NK-92 treated with Interleukin-12 subunit alpha and Interleukin-12 subunit beta, amount 100 ng/mL, for 24 hours (cell line): ENCODE results near the gene DGAT2.

Experiments used
- DNase-seq: peaks from one replicate; lab custom pipeline; 2025; lab: John Stamatoyannopoulos, UW

Gene DGAT2

DNA sequence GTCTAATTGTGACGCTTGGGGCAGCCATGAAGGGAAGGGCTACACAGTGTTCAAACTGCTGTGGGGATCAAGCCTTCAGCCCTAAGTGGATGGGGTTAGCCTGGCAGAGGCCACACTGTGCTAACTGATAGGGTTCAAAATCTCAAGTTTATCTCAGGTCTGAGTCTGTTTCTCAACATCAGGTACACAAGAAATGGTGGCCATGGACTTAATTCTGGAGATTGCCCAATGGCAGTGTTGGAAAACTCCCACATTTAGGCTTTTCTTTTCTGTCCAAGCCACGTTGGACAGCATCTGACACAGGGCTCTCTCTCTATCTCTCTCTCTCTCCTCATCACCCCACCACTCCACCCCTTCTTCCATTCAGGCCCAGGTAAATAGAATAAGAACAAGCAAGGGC is 10.9 kb upstream of the DGAT2 start:
- DNase-seq = no peak

DNA sequence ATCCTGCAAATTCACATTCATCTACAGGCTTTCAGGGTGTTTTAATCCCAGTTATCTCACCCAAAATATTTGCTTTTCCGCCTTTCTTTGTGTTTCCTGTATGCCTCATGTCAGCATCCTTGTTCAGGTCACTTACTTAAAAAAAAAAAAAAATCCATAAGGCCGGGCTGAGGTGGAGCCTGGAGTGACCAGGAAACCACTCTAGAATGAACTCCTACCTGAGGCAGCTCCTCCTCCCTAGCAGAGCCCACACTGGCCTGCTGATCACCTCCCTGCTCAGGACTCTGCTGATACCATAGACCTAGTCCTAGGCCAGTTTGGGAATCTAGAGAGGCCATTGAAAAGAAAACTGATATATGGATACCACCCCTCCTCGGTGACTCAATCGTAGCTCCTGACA is 8.7 kb upstream of the DGAT2 start:
- no peak for DNase-seq

GRCh38 chr11:75760243-75760642 is 8.3 kb upstream of the DGAT2 start:
- no peak for DNase-seq

DNA sequence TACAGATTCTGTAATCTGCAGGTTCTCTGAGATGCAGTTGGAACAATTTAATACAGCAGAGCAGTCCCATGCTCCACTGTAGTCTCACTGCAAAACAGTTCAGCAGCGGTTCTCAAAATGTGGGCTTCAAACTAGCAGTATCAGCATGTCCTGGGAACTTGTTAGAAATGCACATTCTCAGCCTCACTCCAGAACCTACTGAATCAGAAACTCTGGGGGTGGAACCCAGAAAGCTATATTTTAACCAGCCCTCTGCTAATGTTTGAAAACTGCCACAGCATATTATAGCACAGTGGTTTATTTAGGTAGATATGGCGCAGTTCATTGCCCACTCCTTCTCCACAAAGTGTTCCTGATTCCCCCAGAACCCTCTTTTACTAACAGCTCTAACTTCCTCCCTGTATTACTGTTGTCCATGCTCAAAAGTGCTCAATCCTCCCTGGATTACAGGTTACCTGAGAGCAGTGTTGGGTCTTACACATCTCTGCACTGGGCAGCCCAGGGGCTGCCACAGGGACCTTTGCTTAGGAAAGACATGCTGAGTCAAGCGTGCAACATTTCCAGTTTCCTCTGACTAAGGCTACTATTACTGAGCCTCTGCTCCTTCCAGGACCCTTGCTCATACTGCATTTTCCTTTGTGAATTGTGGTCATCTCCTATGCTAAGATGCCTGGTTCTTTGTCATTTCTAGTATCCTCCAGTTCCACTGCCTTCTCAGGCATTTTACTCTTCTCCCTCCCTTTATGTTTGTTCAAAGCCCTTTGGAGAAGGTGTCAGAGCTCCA is 7.7 kb upstream of the DGAT2 start:
- DNase-seq = no peak

- no peak for DNase-seq
These were observed 6.4 kb upstream of the DGAT2 start for GRCh38 chr11:75762158-75762557.

DNA sequence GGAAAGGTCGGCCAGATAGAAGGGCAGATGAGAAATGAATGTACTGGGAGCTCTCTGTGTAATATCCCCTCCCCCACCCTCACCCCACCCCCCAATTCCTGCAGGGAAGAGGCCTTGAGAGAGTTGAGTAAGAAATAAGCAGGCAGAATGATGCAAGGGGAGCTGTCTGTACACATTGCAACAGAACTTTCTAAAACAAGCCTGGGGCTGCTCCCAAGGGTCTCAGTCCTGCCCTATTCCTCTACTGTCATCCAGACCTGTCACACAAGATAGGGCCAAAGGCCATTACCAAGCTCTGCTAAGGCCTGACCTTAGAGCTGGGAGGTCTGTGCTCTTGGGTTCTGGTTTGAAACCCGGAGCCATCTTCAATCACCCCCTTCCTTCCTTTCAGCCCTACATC is 5.7 kb upstream of the DGAT2 start:
- no peak for DNase-seq

DNA sequence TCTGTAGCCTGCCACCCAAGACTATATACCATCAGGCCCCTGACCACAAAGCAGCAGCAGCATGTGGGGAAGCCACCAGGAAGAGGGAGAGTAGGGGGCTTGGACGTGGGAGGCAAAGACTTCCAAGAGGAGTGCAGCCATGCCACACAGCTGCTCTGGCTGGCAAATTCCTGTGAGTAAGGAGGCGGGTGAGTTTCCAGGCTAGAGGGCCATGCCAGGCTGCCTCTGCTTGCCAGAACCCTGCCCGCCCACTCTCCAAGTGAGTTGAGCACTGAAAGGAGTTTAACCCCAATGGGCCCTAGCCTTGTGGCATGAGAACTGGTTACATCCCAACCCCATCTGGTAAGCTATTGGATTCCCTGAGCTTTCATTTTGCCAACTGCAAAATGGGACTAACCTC is 4.7 kb upstream of the DGAT2 start:
- DNase-seq = no peak

GRCh38 chr11:75765116-75765515 is 3.5 kb upstream of the DGAT2 start:
- DNase-seq = no peak

DNA sequence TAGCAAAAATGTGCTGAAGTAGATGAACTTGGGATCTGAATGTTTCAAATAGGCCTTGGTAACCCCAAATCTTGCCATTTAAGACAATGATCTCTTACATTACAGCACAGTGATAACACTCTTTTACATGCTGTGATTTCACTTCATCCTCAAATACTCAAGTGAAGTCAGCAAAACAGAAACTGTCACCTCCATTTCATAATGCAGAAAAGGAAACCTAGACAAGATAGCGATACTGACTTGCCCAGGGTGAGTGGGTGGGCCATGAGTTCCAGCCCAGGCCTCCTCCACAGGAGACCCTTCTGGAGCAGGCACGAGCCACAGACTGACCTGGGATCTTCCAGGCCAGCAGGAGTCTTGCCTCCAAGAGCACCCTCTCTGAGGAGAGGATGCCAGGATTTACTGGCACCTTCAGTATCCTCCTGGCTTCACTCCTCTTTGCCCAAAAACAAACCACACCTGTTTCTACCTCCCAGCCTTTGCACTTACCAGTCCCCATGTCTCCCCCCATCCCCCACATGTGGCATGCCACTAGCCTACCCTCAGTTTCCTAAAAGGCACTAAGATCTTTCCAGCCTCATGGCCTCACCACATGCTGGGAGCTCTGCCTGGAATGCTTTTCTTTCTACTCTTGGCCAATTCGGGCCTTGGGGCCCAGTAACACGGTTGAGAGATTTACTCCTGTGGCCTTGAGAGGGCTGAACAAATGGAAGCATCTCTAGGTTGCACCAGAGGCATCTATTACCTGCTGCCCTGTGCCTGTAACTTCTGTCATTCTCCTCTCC is 1.9 kb upstream of the DGAT2 start:
- no peak for DNase-seq

- DNase-seq = no peak
These were observed 1.4 kb upstream of the DGAT2 start for GRCh38 chr11:75767228-75767572.

DNA sequence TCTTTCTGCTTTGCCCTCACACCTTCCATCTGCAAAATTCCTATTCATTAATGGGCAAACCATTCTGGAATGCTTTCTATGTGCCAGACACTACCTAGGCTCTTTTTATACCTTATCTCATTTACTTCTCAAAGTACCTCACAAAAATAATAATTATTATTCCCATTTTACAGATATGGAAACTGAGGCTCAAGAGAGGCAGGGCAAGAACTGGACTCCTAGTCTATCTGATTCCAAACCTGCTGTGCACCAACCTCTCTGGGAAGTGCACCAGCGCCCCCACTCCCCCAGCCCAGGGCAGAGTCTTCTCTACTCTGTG is 826 bp upstream of the DGAT2 start:
- no peak for DNase-seq

GRCh38 chr11:75768909-75769771 is 562 bp downstream of the DGAT2 start:
- no peak for DNase-seq

GRCh38 chr11:75770102-75770501 is 1.5 kb downstream of the DGAT2 start:
- DNase-seq = no peak

GRCh38 chr11:75771646-75772410 is 3.2 kb downstream of the DGAT2 start:
- no peak for DNase-seq

- no peak for DNase-seq
These were observed 5.2 kb downstream of the DGAT2 start for GRCh38 chr11:75773595-75774353.

- no peak for DNase-seq
These were observed 6.5 kb downstream of the DGAT2 start for GRCh38 chr11:75775056-75775455.

DNA sequence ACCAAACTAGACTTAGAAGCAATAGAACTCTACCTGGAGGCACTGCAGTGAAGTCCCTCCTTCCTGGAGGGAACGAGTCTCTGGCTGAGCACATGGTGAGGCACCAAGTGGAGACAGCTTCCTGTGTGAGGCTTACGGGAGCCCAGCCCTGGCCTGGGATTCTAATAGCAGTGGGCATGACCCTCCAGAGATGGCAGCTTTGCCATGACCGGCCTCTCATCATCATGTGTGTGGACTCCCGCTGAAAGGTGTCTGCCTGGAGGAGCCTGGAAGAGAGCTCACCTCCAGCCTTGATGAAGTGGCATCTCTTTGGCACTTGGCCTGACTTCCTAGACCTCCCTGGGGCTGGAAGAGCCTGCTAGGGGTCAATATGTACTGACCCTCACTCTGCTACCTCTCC is 8.0 kb downstream of the DGAT2 start:
- no peak for DNase-seq

- peak; percentile 11 for DNase-seq
These were observed 9.0 kb downstream of the DGAT2 start for GRCh38 chr11:75777461-75778110.

DNA sequence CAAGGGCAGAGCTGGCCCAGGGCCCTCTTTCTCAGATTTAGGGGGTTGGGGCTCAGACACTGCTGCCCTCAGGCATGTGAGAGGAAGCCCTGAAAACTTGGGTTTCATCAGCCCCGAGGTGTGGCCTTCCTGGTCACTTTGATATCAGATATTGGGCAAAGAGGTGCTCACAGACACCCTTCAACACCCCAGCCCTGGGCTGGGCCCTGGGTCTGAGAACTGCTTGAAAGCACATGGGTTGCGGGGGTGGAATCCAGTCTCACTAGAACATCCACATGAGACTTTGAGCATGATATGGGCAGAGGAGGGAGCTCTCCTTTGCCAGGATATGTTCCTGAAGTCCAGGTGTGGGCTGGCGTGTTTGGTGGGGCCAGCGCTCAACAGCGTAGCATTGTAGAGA is 10.4 kb downstream of the DGAT2 start:
- no peak for DNase-seq

- DNase-seq = no peak
These were observed 11.4 kb downstream of the DGAT2 start for GRCh38 chr11:75779960-75780359.

DNA sequence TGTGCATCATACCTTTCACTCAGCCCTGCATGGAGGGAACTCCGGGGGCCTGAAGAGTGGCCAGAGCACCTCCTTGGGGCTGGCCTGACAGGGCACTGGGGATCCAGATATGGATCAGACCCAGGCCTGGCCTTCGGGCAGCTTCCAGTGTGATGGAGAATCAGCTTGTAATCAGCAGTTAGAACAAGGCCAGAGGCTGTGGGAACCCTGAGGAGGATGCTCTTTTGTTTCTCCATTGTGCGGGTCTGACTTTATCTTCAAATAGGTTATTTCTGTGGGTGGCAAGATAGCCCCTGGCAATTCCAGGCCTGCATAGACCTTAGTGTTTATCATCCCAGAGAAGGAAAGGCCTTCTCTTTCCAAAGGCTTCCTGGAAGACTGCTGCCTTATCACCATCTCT is 12.3 kb downstream of the DGAT2 start:
- no peak for DNase-seq
